PC-3 (cell line): ENCODE measurements around the gene ADRM1.

Source experiments
- EZH2phosphoT487 ChIP-seq: fragments of 300-600 bp; sonication (generic); IDR thresholded peaks from 2 replicates; pipeline ENCODE4 v1.6.1; 2018; ENCODE audit warnings: mild to moderate bottlenecking, antibody characterized with exemption, low read length, borderline replicate concordance
- TF ChIP-seq, protein P1 (sequence below): fragments of 300-600 bp; sonication (generic); conservative IDR thresholded peaks from 2 replicates; pipeline ENCODE4 v1.5.1; 2017; ENCODE audit warnings: antibody characterized with exemption, low read depth, mild to moderate bottlenecking, low read length

DNA sequence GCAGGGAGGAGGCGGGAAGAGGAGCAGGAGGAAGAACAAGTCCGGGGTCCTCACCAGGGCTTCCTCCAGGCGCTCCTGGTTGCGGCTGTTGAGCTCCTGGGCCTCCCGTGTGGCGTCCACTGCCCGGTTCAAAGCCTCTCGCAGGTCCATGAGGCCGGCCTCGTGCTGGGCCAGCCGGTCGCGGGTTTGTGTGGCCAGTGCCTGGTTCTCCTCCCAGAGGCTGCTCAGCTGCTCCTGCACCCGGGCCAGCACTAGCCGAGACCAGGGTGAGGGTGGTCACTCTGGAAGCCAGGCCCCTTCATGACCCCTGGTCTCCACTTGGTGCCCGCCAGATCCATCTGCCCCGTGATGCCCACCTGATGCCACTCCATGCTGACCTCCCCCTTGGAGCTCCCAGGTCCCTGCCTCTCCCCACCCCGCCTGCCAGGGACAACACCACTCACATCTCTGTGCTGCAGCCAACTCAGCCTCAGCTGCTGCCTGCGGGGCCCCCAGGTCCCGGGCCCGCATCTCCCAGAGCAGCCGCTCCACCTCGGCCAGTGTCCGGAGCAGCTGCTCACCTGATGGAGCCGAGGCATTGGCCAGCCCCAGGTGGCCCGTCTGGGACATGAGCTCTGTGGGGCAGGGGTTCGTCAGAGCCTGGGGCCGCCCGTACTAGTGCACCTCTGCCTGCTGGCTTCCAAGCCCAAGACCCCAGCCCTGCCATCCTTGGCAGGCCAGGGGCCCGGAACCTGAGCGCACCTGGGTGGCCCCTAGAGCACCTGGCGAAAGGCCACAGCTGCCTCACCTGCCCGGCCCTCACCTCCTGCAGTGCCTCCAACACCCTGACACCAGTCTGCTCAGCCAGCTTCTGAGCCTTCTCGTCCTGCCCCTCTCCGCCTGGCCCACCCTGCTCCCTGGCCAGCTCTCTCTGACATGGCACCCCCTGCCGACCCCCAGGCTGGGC lies 15.9 kb downstream of the ADRM1 start:
- TF ChIP-seq, protein P1, sequence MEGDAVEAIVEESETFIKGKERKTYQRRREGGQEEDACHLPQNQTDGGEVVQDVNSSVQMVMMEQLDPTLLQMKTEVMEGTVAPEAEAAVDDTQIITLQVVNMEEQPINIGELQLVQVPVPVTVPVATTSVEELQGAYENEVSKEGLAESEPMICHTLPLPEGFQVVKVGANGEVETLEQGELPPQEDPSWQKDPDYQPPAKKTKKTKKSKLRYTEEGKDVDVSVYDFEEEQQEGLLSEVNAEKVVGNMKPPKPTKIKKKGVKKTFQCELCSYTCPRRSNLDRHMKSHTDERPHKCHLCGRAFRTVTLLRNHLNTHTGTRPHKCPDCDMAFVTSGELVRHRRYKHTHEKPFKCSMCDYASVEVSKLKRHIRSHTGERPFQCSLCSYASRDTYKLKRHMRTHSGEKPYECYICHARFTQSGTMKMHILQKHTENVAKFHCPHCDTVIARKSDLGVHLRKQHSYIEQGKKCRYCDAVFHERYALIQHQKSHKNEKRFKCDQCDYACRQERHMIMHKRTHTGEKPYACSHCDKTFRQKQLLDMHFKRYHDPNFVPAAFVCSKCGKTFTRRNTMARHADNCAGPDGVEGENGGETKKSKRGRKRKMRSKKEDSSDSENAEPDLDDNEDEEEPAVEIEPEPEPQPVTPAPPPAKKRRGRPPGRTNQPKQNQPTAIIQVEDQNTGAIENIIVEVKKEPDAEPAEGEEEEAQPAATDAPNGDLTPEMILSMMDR = no peak
- no peak for TF ChIP-seq EZH2phosphoT487
